ENCODE measurements around the gene PRAMEF13. TPM values are rescaled to one million over a fixed set of nuclear protein-coding genes. Genes with fewer than 3 reads are reported as not detected.
"Not testable (repeated sequence)": the region's sequence is repeated elsewhere in the genome, so short reads cannot be mapped to it uniquely, and the experiment has no call there.

Gene PRAMEF13
- total and polyA plus RNA-seq, 4 donors = not detected

- not testable (repeated sequence) for H3K9me3 ChIP-seq (ENCODE audit: control insufficient read depth in 4 of 4, low read length in 3 of 4); H3K9ac ChIP-seq (ENCODE audit: low read depth in 1 of 2, low read length in 2 of 2); H3K27me3 ChIP-seq (ENCODE audit: control insufficient read depth in 4 of 4, insufficient read depth in 4 of 4, low read length in 3 of 4); H3K36me3 ChIP-seq (ENCODE audit: control insufficient read depth in 4 of 4, insufficient read depth in 3 of 4, low read depth in 1 of 4, low read length in 3 of 4); H3K4me3 ChIP-seq (ENCODE audit: low read depth in 1 of 3, low read length in 3 of 3); DNase-seq (ENCODE audit: low spot score)
- WGBS = 15% methylated on average over 1 of the region's 1 CpG
- Histone ChIP-seq H3K4me1 (ENCODE audit: control insufficient read depth in 4 of 4, insufficient read depth in 4 of 4, low read length in 3 of 4) (peaks cover 0 to 10% (median 2%) of the 10 kb centered on the region in 4 donors), H3K27ac (ENCODE audit: low read depth in 1 of 2, low read length in 2 of 2) (peak overlapping the region; percentile 48 to 60)
- TF ChIP-seq RXRA (IDR thresholded peaks at IDR 0.05) = peak in 1 of 2 donors; percentile 48
- TF ChIP-seq HNF4A (conservative IDR thresholded peaks at IDR 0.05) = peak in 1 of 2 donors; percentile 53
- peak; percentile 21 for TF ChIP-seq ZBTB33 (IDR thresholded peaks at IDR 0.05)
- peak; percentile 24 to 33 for TF ChIP-seq JUND (IDR thresholded peaks at IDR 0.05)
- TF ChIP-seq SP1 (IDR thresholded peaks at IDR 0.05) = peak; percentile 40
- TF ChIP-seq YY1 (IDR thresholded peaks at IDR 0.05) = peak; percentile 7
- peak in 1 of 2 donors; percentile 10 for TF ChIP-seq GABPA (IDR thresholded peaks at IDR 0.05 in 1 of 2, conservative IDR thresholded peaks at IDR 0.05 in 1 of 2)
- TF ChIP-seq EGR1 (IDR thresholded peaks at IDR 0.05; ENCODE audit: low read depth in 2 of 2) = peak in 1 of 2 donors; percentile 9
Observed at GRCh38 chr1:13234057-13234456, 32.8 kb upstream of the PRAMEF13 start.

GRCh38 chr1:13232056-13232455, 30.8 kb upstream of the PRAMEF13 start:
- not testable (repeated sequence) for H3K36me3 ChIP-seq (ENCODE audit: control insufficient read depth in 4 of 4, insufficient read depth in 3 of 4, low read depth in 1 of 4, low read length in 3 of 4); H3K9ac ChIP-seq (ENCODE audit: low read depth in 1 of 2, low read length in 2 of 2); H3K4me3 ChIP-seq (ENCODE audit: low read depth in 1 of 3, low read length in 3 of 3); H3K9me3 ChIP-seq (ENCODE audit: control insufficient read depth in 4 of 4, low read length in 3 of 4); H3K27ac ChIP-seq (ENCODE audit: low read depth in 1 of 2, low read length in 2 of 2); H3K27me3 ChIP-seq (ENCODE audit: control insufficient read depth in 4 of 4, insufficient read depth in 4 of 4, low read length in 3 of 4); DNase-seq (ENCODE audit: low spot score)
- 72% methylated on average over 2 of the region's 2 CpGs for whole genome bisulfite sequencing
- peaks cover 0 to 10% (median 2%) of the 10 kb centered on the region in 4 donors for H3K4me1 ChIP-seq (ENCODE audit: control insufficient read depth in 4 of 4, insufficient read depth in 4 of 4, low read length in 3 of 4)

GRCh38 chr1:13231061-13231750, 30.0 kb upstream of the PRAMEF13 start:
- not testable (repeated sequence) for H3K36me3 ChIP-seq (ENCODE audit: control insufficient read depth in 4 of 4, insufficient read depth in 3 of 4, low read depth in 1 of 4, low read length in 3 of 4); H3K27me3 ChIP-seq (ENCODE audit: control insufficient read depth in 4 of 4, insufficient read depth in 4 of 4, low read length in 3 of 4); H3K4me3 ChIP-seq (ENCODE audit: low read depth in 1 of 3, low read length in 3 of 3); DNase-seq (ENCODE audit: low spot score); H3K9me3 ChIP-seq (ENCODE audit: control insufficient read depth in 4 of 4, low read length in 3 of 4); H3K9ac ChIP-seq (ENCODE audit: low read depth in 1 of 2, low read length in 2 of 2); H3K27ac ChIP-seq (ENCODE audit: low read depth in 1 of 2, low read length in 2 of 2)
- H3K4me1 ChIP-seq (ENCODE audit: control insufficient read depth in 4 of 4, insufficient read depth in 4 of 4, low read length in 3 of 4) = peaks cover 0 to 10% (median 2%) of the 10 kb centered on the region in 4 donors
- 81% methylated on average over 7 of the region's 7 CpGs for WGBS

GRCh38 chr1:13230601-13231000, 29.4 kb upstream of the PRAMEF13 start:
- not testable (repeated sequence) for DNase-seq (ENCODE audit: low spot score); H3K27me3 ChIP-seq (ENCODE audit: control insufficient read depth in 4 of 4, insufficient read depth in 4 of 4, low read length in 3 of 4); H3K9me3 ChIP-seq (ENCODE audit: control insufficient read depth in 4 of 4, low read length in 3 of 4); H3K4me3 ChIP-seq (ENCODE audit: low read depth in 1 of 3, low read length in 3 of 3); H3K9ac ChIP-seq (ENCODE audit: low read depth in 1 of 2, low read length in 2 of 2); H3K27ac ChIP-seq (ENCODE audit: low read depth in 1 of 2, low read length in 2 of 2); H3K36me3 ChIP-seq (ENCODE audit: control insufficient read depth in 4 of 4, insufficient read depth in 3 of 4, low read depth in 1 of 4, low read length in 3 of 4)
- 80% methylated on average over 2 of the region's 2 CpGs for WGBS
- H3K4me1 ChIP-seq (ENCODE audit: control insufficient read depth in 4 of 4, insufficient read depth in 4 of 4, low read length in 3 of 4) = peaks cover 0 to 10% (median 2%) of the 10 kb centered on the region in 4 donors

- peaks cover 0 to 10% (median 2%) of the 10 kb centered on the region in 4 donors for H3K4me1 ChIP-seq (ENCODE audit: control insufficient read depth in 4 of 4, insufficient read depth in 4 of 4, low read length in 3 of 4)
- not testable (repeated sequence) for H3K4me3 ChIP-seq (ENCODE audit: low read depth in 1 of 3, low read length in 3 of 3); H3K27me3 ChIP-seq (ENCODE audit: control insufficient read depth in 4 of 4, insufficient read depth in 4 of 4, low read length in 3 of 4); DNase-seq (ENCODE audit: low spot score); H3K27ac ChIP-seq (ENCODE audit: low read depth in 1 of 2, low read length in 2 of 2); H3K36me3 ChIP-seq (ENCODE audit: control insufficient read depth in 4 of 4, insufficient read depth in 3 of 4, low read depth in 1 of 4, low read length in 3 of 4); H3K9me3 ChIP-seq (ENCODE audit: control insufficient read depth in 4 of 4, low read length in 3 of 4); H3K9ac ChIP-seq (ENCODE audit: low read depth in 1 of 2, low read length in 2 of 2)
- 79% methylated on average over 5 of the region's 5 CpGs for WGBS
Observed at GRCh38 chr1:13230096-13230495, 28.9 kb upstream of the PRAMEF13 start.
